ENCODE results near the gene MCF2L2.

GRCh38 chr3:183255348-183255730, 173.1 kb downstream of the MCF2L2 start:
- TF ChIP-seq POLR2A (IDR thresholded peaks at IDR 0.05) = no peak
- TF ChIP-seq CTCF (IDR thresholded peaks at IDR 0.05) = no peak
